Measurements from ENCODE around the gene MRPL11. TPM values are rescaled to one million over a fixed set of nuclear protein-coding genes. Genes with fewer than 3 reads are reported as not detected.

The MRPL11 gene
- total RNA-seq, 1 experiment from 2014 or later = 69.6 TPM

- Histone ChIP-seq H3K4me3 (ENCODE audit: low read length) (no peak overlapping the region), H4K20me1 (ENCODE audit: insufficient read depth, low read depth, low read length) (peaks cover 11% of the 10 kb centered on the region; the same call in 1 of the 2 replicates), H3K27me3 (ENCODE audit: low read length) (no peaks in the 10 kb centered on the region), H3K36me3 (ENCODE audit: insufficient read depth, low read length) (no peaks in the 10 kb centered on the region), H3K4me2 (ENCODE audit: low read depth, low read length, poor library complexity, severe bottlenecking) (no peak overlapping the region), H3K9me2 (replicated peaks; ENCODE audit: insufficient read depth, low read length) (no peaks in the 10 kb centered on the region), H3K79me2 (ENCODE audit: low read length) (no peaks in the 10 kb centered on the region), H3K4me1 (ENCODE audit: low read length) (peaks cover 7% of the 10 kb centered on the region; the same call in 1 of the 2 replicates), H3K9ac (ENCODE audit: low read length) (no peak overlapping the region), H2AFZ (ENCODE audit: low read length) (no peak overlapping the region), H3K27ac (ENCODE audit: low read length) (no peak overlapping the region), H3K9me3 (ENCODE audit: low read length) (no peaks in the 10 kb centered on the region)
- DNase-seq = no peak
These were observed 18.8 kb downstream of the MRPL11 start for GRCh38 chr11:66419825-66420224.

GRCh38 chr11:66418986-66419308 is 19.7 kb downstream of the MRPL11 start:
- DNase-seq = no peak
- H3K4me2 ChIP-seq (ENCODE audit: low read depth, low read length, poor library complexity, severe bottlenecking) = no peak overlapping the region

GRCh38 chr11:66418168-66418985 is 20.3 kb downstream of the MRPL11 start:
- Histone ChIP-seq H2AFZ (ENCODE audit: low read length) (no peak overlapping the region), H3K79me2 (ENCODE audit: low read length) (no peaks in the 10 kb centered on the region), H3K4me2 (ENCODE audit: low read depth, low read length, poor library complexity, severe bottlenecking) (no peak overlapping the region), H3K27ac (ENCODE audit: low read length) (no peak overlapping the region), H3K9ac (ENCODE audit: low read length) (no peak overlapping the region), H3K9me3 (ENCODE audit: low read length) (no peaks in the 10 kb centered on the region), H3K27me3 (ENCODE audit: low read length) (no peaks in the 10 kb centered on the region), H4K20me1 (ENCODE audit: insufficient read depth, low read depth, low read length) (peaks cover 11% of the 10 kb centered on the region; the same call in 1 of the 2 replicates), H3K36me3 (ENCODE audit: insufficient read depth, low read length) (no peaks in the 10 kb centered on the region), H3K9me2 (replicated peaks; ENCODE audit: insufficient read depth, low read length) (no peaks in the 10 kb centered on the region), H3K4me1 (ENCODE audit: low read length) (peaks cover 7% of the 10 kb centered on the region; the same call in 1 of the 2 replicates), H3K4me3 (ENCODE audit: low read length) (no peak overlapping the region)
- DNase-seq = peak; percentile 92

More at GRCh38 chr11:66418986-66419308, 19.7 kb downstream of the MRPL11 start:
- Histone ChIP-seq H2AFZ (ENCODE audit: low read length) (no peak overlapping the region), H3K27ac (ENCODE audit: low read length) (no peak overlapping the region), H4K20me1 (ENCODE audit: insufficient read depth, low read depth, low read length) (peaks cover 11% of the 10 kb centered on the region; the same call in 1 of the 2 replicates), H3K4me1 (ENCODE audit: low read length) (peaks cover 7% of the 10 kb centered on the region; the same call in 1 of the 2 replicates), H3K79me2 (ENCODE audit: low read length) (no peaks in the 10 kb centered on the region), H3K9me2 (replicated peaks; ENCODE audit: insufficient read depth, low read length) (no peaks in the 10 kb centered on the region), H3K4me3 (ENCODE audit: low read length) (no peak overlapping the region), H3K27me3 (ENCODE audit: low read length) (no peaks in the 10 kb centered on the region), H3K36me3 (ENCODE audit: insufficient read depth, low read length) (no peaks in the 10 kb centered on the region), H3K9me3 (ENCODE audit: low read length) (no peaks in the 10 kb centered on the region), H3K9ac (ENCODE audit: low read length) (no peak overlapping the region)

GRCh38 chr11:66417000-66417399 is 21.6 kb downstream of the MRPL11 start:
- Histone ChIP-seq H3K9me2 (replicated peaks; ENCODE audit: insufficient read depth, low read length) (no peaks in the 10 kb centered on the region), H3K27me3 (ENCODE audit: low read length) (no peaks in the 10 kb centered on the region), H3K27ac (ENCODE audit: low read length) (no peak overlapping the region), H3K36me3 (ENCODE audit: insufficient read depth, low read length) (no peaks in the 10 kb centered on the region), H3K9me3 (ENCODE audit: low read length) (no peaks in the 10 kb centered on the region), H3K4me1 (ENCODE audit: low read length) (peaks cover 7% of the 10 kb centered on the region; the same call in 1 of the 2 replicates), H3K4me2 (ENCODE audit: low read depth, low read length, poor library complexity, severe bottlenecking) (no peak overlapping the region), H3K4me3 (ENCODE audit: low read length) (no peak overlapping the region), H3K9ac (ENCODE audit: low read length) (no peak overlapping the region), H4K20me1 (ENCODE audit: insufficient read depth, low read depth, low read length) (peaks cover 10% of the 10 kb centered on the region; the same call in 1 of the 2 replicates), H3K79me2 (ENCODE audit: low read length) (no peaks in the 10 kb centered on the region), H2AFZ (ENCODE audit: low read length) (no peak overlapping the region)
- DNase-seq = no peak

- peaks cover 7% of the 10 kb centered on the region; the same call in 1 of the 2 replicates for H3K4me1 ChIP-seq (ENCODE audit: low read length)
- no peak overlapping the region for H3K4me3 ChIP-seq (ENCODE audit: low read length)
- no peaks in the 10 kb centered on the region for H3K27me3 ChIP-seq (ENCODE audit: low read length)
- H3K9me2 ChIP-seq (replicated peaks; ENCODE audit: insufficient read depth, low read length) = no peaks in the 10 kb centered on the region
- no peak overlapping the region for H3K9ac ChIP-seq (ENCODE audit: low read length)
- no peak overlapping the region for H3K27ac ChIP-seq (ENCODE audit: low read length)
- peaks cover 4% of the 10 kb centered on the region; the same call in 1 of the 2 replicates for H4K20me1 ChIP-seq (ENCODE audit: insufficient read depth, low read depth, low read length)
- no peaks in the 10 kb centered on the region for H3K36me3 ChIP-seq (ENCODE audit: insufficient read depth, low read length)
- H3K9me3 ChIP-seq (ENCODE audit: low read length) = no peaks in the 10 kb centered on the region
- no peak for DNase-seq
- H2AFZ ChIP-seq (ENCODE audit: low read length) = no peak overlapping the region
- H3K4me2 ChIP-seq (ENCODE audit: low read depth, low read length, poor library complexity, severe bottlenecking) = no peak overlapping the region
- H3K79me2 ChIP-seq (ENCODE audit: low read length) = no peaks in the 10 kb centered on the region
These were observed 23.2 kb downstream of the MRPL11 start for GRCh38 chr11:66415423-66415822.

GRCh38 chr11:66414120-66414934 is 24.3 kb downstream of the MRPL11 start:
- Histone ChIP-seq H3K27me3 (ENCODE audit: low read length) (no peaks in the 10 kb centered on the region), H3K4me2 (ENCODE audit: low read depth, low read length, poor library complexity, severe bottlenecking) (no peak overlapping the region), H3K79me2 (ENCODE audit: low read length) (no peaks in the 10 kb centered on the region), H4K20me1 (ENCODE audit: insufficient read depth, low read depth, low read length) (peaks cover 4% of the 10 kb centered on the region; the same call in 1 of the 2 replicates), H3K9me3 (ENCODE audit: low read length) (no peaks in the 10 kb centered on the region), H2AFZ (ENCODE audit: low read length) (no peak overlapping the region), H3K4me3 (ENCODE audit: low read length) (no peak overlapping the region), H3K4me1 (ENCODE audit: low read length) (peaks cover 7% of the 10 kb centered on the region; the same call in 1 of the 2 replicates), H3K9ac (ENCODE audit: low read length) (no peak overlapping the region), H3K27ac (ENCODE audit: low read length) (no peak overlapping the region), H3K36me3 (ENCODE audit: insufficient read depth, low read length) (no peaks in the 10 kb centered on the region), H3K9me2 (replicated peaks; ENCODE audit: insufficient read depth, low read length) (no peaks in the 10 kb centered on the region)
- DNase-seq = no peak

- Histone ChIP-seq H3K27me3 (ENCODE audit: low read length) (no peaks in the 10 kb centered on the region), H3K27ac (ENCODE audit: low read length) (no peak overlapping the region), H3K4me1 (ENCODE audit: low read length) (peaks cover 11% of the 10 kb centered on the region), H3K9me3 (ENCODE audit: low read length) (no peaks in the 10 kb centered on the region), H3K9ac (ENCODE audit: low read length) (no peak overlapping the region), H4K20me1 (ENCODE audit: insufficient read depth, low read depth, low read length) (peaks cover under 1% of the 10 kb centered on the region; the same call in 1 of the 2 replicates), H3K9me2 (replicated peaks; ENCODE audit: insufficient read depth, low read length) (no peaks in the 10 kb centered on the region), H3K79me2 (ENCODE audit: low read length) (no peaks in the 10 kb centered on the region), H3K36me3 (ENCODE audit: insufficient read depth, low read length) (no peaks in the 10 kb centered on the region), H3K4me2 (ENCODE audit: low read depth, low read length, poor library complexity, severe bottlenecking) (no peak overlapping the region), H2AFZ (ENCODE audit: low read length) (no peak overlapping the region), H3K4me3 (ENCODE audit: low read length) (no peak overlapping the region)
- DNase-seq = no peak
These were observed 25.5 kb downstream of the MRPL11 start for GRCh38 chr11:66413167-66413566.

- Histone ChIP-seq H3K79me2 (ENCODE audit: low read length) (no peaks in the 10 kb centered on the region), H3K4me3 (ENCODE audit: low read length) (no peak overlapping the region), H3K27ac (ENCODE audit: low read length) (no peak overlapping the region), H3K27me3 (ENCODE audit: low read length) (no peaks in the 10 kb centered on the region), H3K36me3 (ENCODE audit: insufficient read depth, low read length) (no peaks in the 10 kb centered on the region), H3K9me3 (ENCODE audit: low read length) (no peaks in the 10 kb centered on the region), H3K9me2 (replicated peaks; ENCODE audit: insufficient read depth, low read length) (no peaks in the 10 kb centered on the region), H3K9ac (ENCODE audit: low read length) (no peak overlapping the region), H2AFZ (ENCODE audit: low read length) (no peak overlapping the region), H3K4me2 (ENCODE audit: low read depth, low read length, poor library complexity, severe bottlenecking) (no peak overlapping the region), H3K4me1 (ENCODE audit: low read length) (peaks cover 6% of the 10 kb centered on the region), H4K20me1 (ENCODE audit: insufficient read depth, low read depth, low read length) (no peaks in the 10 kb centered on the region)
- no peak for DNase-seq
These were observed 26.5 kb downstream of the MRPL11 start for GRCh38 chr11:66412110-66412509.
